Measurements from ENCODE around the gene FOCAD. TPM values are rescaled to one million over a fixed set of nuclear protein-coding genes. Genes with fewer than 3 reads are reported as not detected.

Gene FOCAD
- total and polyA plus RNA-seq, 2 of the 8 experiments (the other 6 are each of a cell fraction or from before 2014, with no cell fraction given): 22.0 to 38.4 TPM

DNA sequence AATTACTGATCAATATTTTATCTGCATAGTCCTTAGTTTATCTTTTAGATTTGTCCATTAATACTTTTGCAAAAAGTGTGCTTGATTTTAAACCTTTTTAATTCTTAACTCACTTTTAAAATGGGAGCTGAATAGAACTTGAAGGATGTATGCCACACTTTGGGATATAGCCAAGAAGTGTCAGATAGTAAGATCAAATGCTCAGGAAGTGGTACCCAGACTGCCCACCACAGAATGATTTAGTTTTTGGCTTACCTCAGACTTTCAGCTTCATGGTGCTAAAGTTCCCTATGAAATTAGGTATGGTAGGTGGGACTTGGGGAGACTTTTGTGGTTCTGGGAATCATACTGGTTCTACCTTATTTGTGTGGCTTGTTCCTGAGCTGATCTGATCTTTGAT lies 14.7 kb downstream of the FOCAD start (continued):
- TF ChIP-seq NANOG (IDR thresholded peaks at IDR 0.05; ENCODE audit: insufficient read depth, low read depth, low read length, poor library complexity, severe bottlenecking) (no peak), CREB1 (IDR thresholded peaks at IDR 0.05) (no peak), SIRT6 (IDR thresholded peaks at IDR 0.05; ENCODE audit: low read length) (no peak), SAP30 (IDR thresholded peaks at IDR 0.05; ENCODE audit: insufficient read depth, insufficient replicate concordance, low read length) (no peak)

All from H1 (cell line).